Measurements from ENCODE around the gene IQGAP1. TPM values are rescaled to one million over a fixed set of nuclear protein-coding genes. Genes with fewer than 3 reads are reported as not detected.

The IQGAP1 gene
- total and polyA plus RNA-seq, 2 of the 13 experiments (the other 11 are each of a cell fraction or from before 2014, with no cell fraction given) = 29.5 to 37.9 TPM

DNA sequence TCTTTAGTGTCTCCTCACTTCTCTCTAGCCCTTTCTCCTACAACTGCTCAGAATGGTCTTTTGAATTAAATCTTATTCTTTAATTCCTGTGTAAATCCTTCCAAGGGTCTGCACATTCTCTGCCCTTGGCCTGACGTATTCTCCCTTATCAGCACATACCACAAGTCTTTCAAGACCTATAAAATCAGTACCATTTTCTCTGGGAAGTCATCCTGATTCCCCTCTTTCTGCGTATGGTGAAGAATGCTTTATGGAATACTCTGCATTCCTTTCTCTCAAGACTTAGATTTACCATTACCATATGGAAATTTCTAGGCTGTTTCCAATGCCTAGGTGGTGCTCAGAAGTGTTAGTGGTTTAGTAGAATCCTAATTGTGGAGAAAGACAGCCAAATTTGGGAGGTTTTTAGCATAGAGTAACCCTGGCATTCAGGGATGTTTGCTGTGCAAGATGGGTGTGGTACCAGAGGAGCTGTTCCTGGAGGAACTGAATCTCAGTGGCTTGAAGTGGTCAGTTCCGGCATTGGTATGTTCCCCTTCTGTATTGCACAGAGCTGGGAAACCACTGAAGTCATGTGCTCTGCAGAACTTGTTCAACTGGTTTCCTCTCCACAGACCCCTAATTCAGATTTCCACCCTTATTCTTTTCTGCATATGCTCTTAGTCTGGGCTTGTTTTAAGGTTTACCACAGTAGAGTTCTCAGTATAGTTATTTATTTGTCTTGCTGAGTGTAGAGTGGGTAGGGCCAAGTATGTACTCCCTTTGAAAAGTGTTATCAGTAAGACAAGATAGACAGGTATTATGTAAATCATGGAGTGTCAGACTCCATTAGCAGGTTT lies 24.5 kb downstream of the IQGAP1 start (continued):
- TF ChIP-seq, protein P1, sequence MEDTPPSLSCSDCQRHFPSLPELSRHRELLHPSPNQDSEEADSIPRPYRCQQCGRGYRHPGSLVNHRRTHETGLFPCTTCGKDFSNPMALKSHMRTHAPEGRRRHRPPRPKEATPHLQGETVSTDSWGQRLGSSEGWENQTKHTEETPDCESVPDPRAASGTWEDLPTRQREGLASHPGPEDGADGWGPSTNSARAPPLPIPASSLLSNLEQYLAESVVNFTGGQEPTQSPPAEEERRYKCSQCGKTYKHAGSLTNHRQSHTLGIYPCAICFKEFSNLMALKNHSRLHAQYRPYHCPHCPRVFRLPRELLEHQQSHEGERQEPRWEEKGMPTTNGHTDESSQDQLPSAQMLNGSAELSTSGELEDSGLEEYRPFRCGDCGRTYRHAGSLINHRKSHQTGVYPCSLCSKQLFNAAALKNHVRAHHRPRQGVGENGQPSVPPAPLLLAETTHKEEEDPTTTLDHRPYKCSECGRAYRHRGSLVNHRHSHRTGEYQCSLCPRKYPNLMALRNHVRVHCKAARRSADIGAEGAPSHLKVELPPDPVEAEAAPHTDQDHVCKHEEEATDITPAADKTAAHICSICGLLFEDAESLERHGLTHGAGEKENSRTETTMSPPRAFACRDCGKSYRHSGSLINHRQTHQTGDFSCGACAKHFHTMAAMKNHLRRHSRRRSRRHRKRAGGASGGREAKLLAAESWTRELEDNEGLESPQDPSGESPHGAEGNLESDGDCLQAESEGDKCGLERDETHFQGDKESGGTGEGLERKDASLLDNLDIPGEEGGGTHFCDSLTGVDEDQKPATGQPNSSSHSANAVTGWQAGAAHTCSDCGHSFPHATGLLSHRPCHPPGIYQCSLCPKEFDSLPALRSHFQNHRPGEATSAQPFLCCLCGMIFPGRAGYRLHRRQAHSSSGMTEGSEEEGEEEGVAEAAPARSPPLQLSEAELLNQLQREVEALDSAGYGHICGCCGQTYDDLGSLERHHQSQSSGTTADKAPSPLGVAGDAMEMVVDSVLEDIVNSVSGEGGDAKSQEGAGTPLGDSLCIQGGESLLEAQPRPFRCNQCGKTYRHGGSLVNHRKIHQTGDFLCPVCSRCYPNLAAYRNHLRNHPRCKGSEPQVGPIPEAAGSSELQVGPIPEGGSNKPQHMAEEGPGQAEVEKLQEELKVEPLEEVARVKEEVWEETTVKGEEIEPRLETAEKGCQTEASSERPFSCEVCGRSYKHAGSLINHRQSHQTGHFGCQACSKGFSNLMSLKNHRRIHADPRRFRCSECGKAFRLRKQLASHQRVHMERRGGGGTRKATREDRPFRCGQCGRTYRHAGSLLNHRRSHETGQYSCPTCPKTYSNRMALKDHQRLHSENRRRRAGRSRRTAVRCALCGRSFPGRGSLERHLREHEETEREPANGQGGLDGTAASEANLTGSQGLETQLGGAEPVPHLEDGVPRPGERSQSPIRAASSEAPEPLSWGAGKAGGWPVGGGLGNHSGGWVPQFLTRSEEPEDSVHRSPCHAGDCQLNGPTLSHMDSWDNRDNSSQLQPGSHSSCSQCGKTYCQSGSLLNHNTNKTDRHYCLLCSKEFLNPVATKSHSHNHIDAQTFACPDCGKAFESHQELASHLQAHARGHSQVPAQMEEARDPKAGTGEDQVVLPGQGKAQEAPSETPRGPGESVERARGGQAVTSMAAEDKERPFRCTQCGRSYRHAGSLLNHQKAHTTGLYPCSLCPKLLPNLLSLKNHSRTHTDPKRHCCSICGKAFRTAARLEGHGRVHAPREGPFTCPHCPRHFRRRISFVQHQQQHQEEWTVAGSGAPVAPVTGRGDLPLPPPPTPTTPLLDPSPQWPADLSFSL (CRISPR knock-in tag; IDR thresholded peaks at IDR 0.05) = no peak
- TF ChIP-seq SNAI1 (CRISPR knock-in tag; IDR thresholded peaks at IDR 0.05; ENCODE audit: borderline replicate concordance) (no peak), IRF2 (CRISPR knock-in tag; IDR thresholded peaks at IDR 0.05) (no peak), ERF (CRISPR knock-in tag; IDR thresholded peaks at IDR 0.05) (no peak), ZNF30 (CRISPR knock-in tag; IDR thresholded peaks at IDR 0.05) (no peak), RFX3 (CRISPR knock-in tag; IDR thresholded peaks at IDR 0.05) (no peak)
- TF ChIP-seq, protein P2, sequence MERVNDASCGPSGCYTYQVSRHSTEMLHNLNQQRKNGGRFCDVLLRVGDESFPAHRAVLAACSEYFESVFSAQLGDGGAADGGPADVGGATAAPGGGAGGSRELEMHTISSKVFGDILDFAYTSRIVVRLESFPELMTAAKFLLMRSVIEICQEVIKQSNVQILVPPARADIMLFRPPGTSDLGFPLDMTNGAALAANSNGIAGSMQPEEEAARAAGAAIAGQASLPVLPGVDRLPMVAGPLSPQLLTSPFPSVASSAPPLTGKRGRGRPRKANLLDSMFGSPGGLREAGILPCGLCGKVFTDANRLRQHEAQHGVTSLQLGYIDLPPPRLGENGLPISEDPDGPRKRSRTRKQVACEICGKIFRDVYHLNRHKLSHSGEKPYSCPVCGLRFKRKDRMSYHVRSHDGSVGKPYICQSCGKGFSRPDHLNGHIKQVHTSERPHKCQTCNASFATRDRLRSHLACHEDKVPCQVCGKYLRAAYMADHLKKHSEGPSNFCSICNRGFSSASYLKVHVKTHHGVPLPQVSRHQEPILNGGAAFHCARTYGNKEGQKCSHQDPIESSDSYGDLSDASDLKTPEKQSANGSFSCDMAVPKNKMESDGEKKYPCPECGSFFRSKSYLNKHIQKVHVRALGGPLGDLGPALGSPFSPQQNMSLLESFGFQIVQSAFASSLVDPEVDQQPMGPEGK (CRISPR knock-in tag; IDR thresholded peaks at IDR 0.05) = no peak
- TF ChIP-seq, protein P3, sequence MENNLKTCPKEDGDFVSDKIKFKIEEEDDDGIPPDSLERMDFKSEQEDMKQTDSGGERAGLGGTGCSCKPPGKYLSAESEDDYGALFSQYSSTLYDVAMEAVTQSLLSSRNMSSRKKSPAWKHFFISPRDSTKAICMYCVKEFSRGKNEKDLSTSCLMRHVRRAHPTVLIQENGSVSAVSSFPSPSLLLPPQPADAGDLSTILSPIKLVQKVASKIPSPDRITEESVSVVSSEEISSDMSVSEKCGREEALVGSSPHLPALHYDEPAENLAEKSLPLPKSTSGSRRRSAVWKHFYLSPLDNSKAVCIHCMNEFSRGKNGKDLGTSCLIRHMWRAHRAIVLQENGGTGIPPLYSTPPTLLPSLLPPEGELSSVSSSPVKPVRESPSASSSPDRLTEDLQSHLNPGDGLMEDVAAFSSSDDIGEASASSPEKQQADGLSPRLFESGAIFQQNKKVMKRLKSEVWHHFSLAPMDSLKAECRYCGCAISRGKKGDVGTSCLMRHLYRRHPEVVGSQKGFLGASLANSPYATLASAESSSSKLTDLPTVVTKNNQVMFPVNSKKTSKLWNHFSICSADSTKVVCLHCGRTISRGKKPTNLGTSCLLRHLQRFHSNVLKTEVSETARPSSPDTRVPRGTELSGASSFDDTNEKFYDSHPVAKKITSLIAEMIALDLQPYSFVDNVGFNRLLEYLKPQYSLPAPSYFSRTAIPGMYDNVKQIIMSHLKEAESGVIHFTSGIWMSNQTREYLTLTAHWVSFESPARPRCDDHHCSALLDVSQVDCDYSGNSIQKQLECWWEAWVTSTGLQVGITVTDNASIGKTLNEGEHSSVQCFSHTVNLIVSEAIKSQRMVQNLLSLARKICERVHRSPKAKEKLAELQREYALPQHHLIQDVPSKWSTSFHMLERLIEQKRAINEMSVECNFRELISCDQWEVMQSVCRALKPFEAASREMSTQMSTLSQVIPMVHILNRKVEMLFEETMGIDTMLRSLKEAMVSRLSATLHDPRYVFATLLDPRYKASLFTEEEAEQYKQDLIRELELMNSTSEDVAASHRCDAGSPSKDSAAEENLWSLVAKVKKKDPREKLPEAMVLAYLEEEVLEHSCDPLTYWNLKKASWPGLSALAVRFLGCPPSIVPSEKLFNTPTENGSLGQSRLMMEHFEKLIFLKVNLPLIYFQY (CRISPR knock-in tag; IDR thresholded peaks at IDR 0.05; ENCODE audit: borderline replicate concordance) = no peak

Measured in HepG2 (cell line).